ENCODE measurements around the gene GRM4. TPM values are rescaled to one million over a fixed set of nuclear protein-coding genes. Genes with fewer than 3 reads are reported as not detected.

The GRM4 gene
- total RNA-seq, 1 donor from 2014 or later: 1.2 TPM

- DNase-seq (ENCODE audit: low spot score): peak; percentile 1
- Histone ChIP-seq H3F3A (ENCODE audit: low read depth) (peaks cover 38% of the 10 kb centered on the region), H3K27ac (no peak overlapping the region), H3K4me1 (peaks cover 16% of the 10 kb centered on the region), H4K20me1 (ENCODE audit: low read depth) (peaks cover 12% of the 10 kb centered on the region), H3K36me3 (no peaks in the 10 kb centered on the region), H3K79me2 (ENCODE audit: low read depth) (no peaks in the 10 kb centered on the region), H3K9me3 (ENCODE audit: low read depth) (no peaks in the 10 kb centered on the region), H2AFZ (replicated peaks) (no peak overlapping the region), H3K4me3 (no peak overlapping the region), H3K4me2 (no peak overlapping the region), H3K27me3 (peaks cover 93% of the 10 kb centered on the region), H3K9ac (no peak overlapping the region)
- no peaks in the 10 kb centered on the region for H3K36me3 Mint-ChIP-seq
- TF ChIP-seq, protein P1, sequence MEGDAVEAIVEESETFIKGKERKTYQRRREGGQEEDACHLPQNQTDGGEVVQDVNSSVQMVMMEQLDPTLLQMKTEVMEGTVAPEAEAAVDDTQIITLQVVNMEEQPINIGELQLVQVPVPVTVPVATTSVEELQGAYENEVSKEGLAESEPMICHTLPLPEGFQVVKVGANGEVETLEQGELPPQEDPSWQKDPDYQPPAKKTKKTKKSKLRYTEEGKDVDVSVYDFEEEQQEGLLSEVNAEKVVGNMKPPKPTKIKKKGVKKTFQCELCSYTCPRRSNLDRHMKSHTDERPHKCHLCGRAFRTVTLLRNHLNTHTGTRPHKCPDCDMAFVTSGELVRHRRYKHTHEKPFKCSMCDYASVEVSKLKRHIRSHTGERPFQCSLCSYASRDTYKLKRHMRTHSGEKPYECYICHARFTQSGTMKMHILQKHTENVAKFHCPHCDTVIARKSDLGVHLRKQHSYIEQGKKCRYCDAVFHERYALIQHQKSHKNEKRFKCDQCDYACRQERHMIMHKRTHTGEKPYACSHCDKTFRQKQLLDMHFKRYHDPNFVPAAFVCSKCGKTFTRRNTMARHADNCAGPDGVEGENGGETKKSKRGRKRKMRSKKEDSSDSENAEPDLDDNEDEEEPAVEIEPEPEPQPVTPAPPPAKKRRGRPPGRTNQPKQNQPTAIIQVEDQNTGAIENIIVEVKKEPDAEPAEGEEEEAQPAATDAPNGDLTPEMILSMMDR (IDR thresholded peaks at IDR 0.05): no peak
- TF ChIP-seq EZH2phosphoT487 (IDR thresholded peaks at IDR 0.05) (no peak), EZH2 (IDR thresholded peaks at IDR 0.05) (no peak)
- no peak overlapping the region for H3K27ac Mint-ChIP-seq
- peaks cover 33% of the 10 kb centered on the region for H3K4me1 Mint-ChIP-seq
- peaks cover 51% of the 10 kb centered on the region for H3K27me3 Mint-ChIP-seq (ENCODE audit: insufficient read depth, low read depth)
- no peak overlapping the region for H3K4me3 Mint-ChIP-seq
- H3K9me3 Mint-ChIP-seq: no peaks in the 10 kb centered on the region
Measured at GRCh38 chr6:34150766-34151165, 4.9 kb upstream of the GRM4 start.

- Histone ChIP-seq H3F3A (ENCODE audit: low read depth) (peaks cover 46% of the 10 kb centered on the region), H3K4me1 (peaks cover 17% of the 10 kb centered on the region), H3K79me2 (ENCODE audit: low read depth) (no peaks in the 10 kb centered on the region), H4K20me1 (ENCODE audit: low read depth) (peaks cover 14% of the 10 kb centered on the region), H3K4me3 (no peak overlapping the region), H3K27me3 (peaks cover 93% of the 10 kb centered on the region), H2AFZ (replicated peaks) (no peak overlapping the region), H3K9me3 (ENCODE audit: low read depth) (no peaks in the 10 kb centered on the region), H3K27ac (no peak overlapping the region), H3K36me3 (no peaks in the 10 kb centered on the region), H3K4me2 (no peak overlapping the region), H3K9ac (no peak overlapping the region)
- Mint-ChIP-seq H3K4me1 (peaks cover 33% of the 10 kb centered on the region), H3K27me3 (ENCODE audit: insufficient read depth, low read depth) (peaks cover 51% of the 10 kb centered on the region), H3K27ac (peak overlapping the region; percentile 46), H3K9me3 (no peaks in the 10 kb centered on the region), H3K36me3 (no peaks in the 10 kb centered on the region), H3K4me3 (peak overlapping the region; percentile 53)
- DNase-seq (ENCODE audit: low spot score): peak; percentile 1
- TF ChIP-seq, protein P1 (IDR thresholded peaks at IDR 0.05): no peak
- TF ChIP-seq EZH2 (IDR thresholded peaks at IDR 0.05): no peak
- TF ChIP-seq EZH2phosphoT487 (IDR thresholded peaks at IDR 0.05): no peak
Measured at GRCh38 chr6:34149831-34150400, 4.0 kb upstream of the GRM4 start.

- peaks cover 22% of the 10 kb centered on the region for H3K4me1 ChIP-seq
- H2AFZ ChIP-seq (replicated peaks): no peak overlapping the region
- H3K9me3 ChIP-seq (ENCODE audit: low read depth): no peaks in the 10 kb centered on the region
- H3K9me3 Mint-ChIP-seq: no peaks in the 10 kb centered on the region
- TF ChIP-seq EZH2phosphoT487 (IDR thresholded peaks at IDR 0.05): no peak
- TF ChIP-seq, protein P1 (IDR thresholded peaks at IDR 0.05): no peak
- no peak for TF ChIP-seq EZH2 (IDR thresholded peaks at IDR 0.05)
- no peaks in the 10 kb centered on the region for H3K36me3 ChIP-seq
- no peak overlapping the region for H3K4me3 Mint-ChIP-seq
- H3K27ac Mint-ChIP-seq: no peak overlapping the region
- H3K4me1 Mint-ChIP-seq: peaks cover 33% of the 10 kb centered on the region
- no peaks in the 10 kb centered on the region for H3K79me2 ChIP-seq (ENCODE audit: low read depth)
- peaks cover 53% of the 10 kb centered on the region for H3K27me3 Mint-ChIP-seq (ENCODE audit: insufficient read depth, low read depth)
- H3K4me3 ChIP-seq: no peak overlapping the region
- no peak overlapping the region for H3K4me2 ChIP-seq
- DNase-seq (ENCODE audit: low spot score): peak; percentile 3
- peaks cover 14% of the 10 kb centered on the region for H4K20me1 ChIP-seq (ENCODE audit: low read depth)
- peaks cover 94% of the 10 kb centered on the region for H3K27me3 ChIP-seq
- no peak overlapping the region for H3K9ac ChIP-seq
- peaks cover 51% of the 10 kb centered on the region for H3F3A ChIP-seq (ENCODE audit: low read depth)
- no peaks in the 10 kb centered on the region for H3K36me3 Mint-ChIP-seq
- no peak overlapping the region for H3K27ac ChIP-seq
Measured at GRCh38 chr6:34149452-34149810, 3.5 kb upstream of the GRM4 start.
